B cell (primary cell): ENCODE results near the gene UNC5B.

Experiments
- EZH2 ChIP-seq: IDR thresholded peaks from 2 replicates; pipeline ENCODE4 v1.6.1; 2012; ENCODE audit warnings: borderline replicate concordance, low read depth, mild to moderate bottlenecking, moderate library complexity, low read length; ENCODE audit not compliant: insufficient read depth, poor library complexity, severe bottlenecking
- TF ChIP-seq, protein P1 (sequence below): fragments of 200-600 bp; IDR thresholded peaks from one replicate; pipeline ENCODE4 v1.8.0; 2022; ENCODE audit warnings: antibody characterized with exemption, mild to moderate bottlenecking

- TF ChIP-seq, protein P1, sequence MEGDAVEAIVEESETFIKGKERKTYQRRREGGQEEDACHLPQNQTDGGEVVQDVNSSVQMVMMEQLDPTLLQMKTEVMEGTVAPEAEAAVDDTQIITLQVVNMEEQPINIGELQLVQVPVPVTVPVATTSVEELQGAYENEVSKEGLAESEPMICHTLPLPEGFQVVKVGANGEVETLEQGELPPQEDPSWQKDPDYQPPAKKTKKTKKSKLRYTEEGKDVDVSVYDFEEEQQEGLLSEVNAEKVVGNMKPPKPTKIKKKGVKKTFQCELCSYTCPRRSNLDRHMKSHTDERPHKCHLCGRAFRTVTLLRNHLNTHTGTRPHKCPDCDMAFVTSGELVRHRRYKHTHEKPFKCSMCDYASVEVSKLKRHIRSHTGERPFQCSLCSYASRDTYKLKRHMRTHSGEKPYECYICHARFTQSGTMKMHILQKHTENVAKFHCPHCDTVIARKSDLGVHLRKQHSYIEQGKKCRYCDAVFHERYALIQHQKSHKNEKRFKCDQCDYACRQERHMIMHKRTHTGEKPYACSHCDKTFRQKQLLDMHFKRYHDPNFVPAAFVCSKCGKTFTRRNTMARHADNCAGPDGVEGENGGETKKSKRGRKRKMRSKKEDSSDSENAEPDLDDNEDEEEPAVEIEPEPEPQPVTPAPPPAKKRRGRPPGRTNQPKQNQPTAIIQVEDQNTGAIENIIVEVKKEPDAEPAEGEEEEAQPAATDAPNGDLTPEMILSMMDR: no peak
- TF ChIP-seq EZH2: no peak
Measured at GRCh38 chr10:71191551-71192076, 20.8 kb upstream of the UNC5B start.
